Erythroblast (primary cell): ENCODE measurements around the gene DIP2C.

Experiments
- GATA1 ChIP-seq: IDR thresholded peaks from 2 replicates; pipeline ENCODE4 v1.6.1; 2011; ENCODE audit warnings: low read depth, mild to moderate bottlenecking, control low read depth, low read length, moderate library complexity
- POLR2A ChIP-seq: IDR thresholded peaks from 2 replicates; pipeline ENCODE4 v1.6.1; 2011; ENCODE audit warnings: mild to moderate bottlenecking, low read length

GRCh38 chr10:548238-548901 lies 141.1 kb downstream of the DIP2C start:
- TF ChIP-seq POLR2A = no peak
- no peak for TF ChIP-seq GATA1
